SU-DHL-6 (cell line): ENCODE results near the gene TRAPPC5.

Experiments used
- EZH2phosphoT487 ChIP-seq: fragments of 200-600 bp; sonication (generic), shearing (Covaris generic); conservative IDR thresholded peaks from 2 replicates; pipeline ENCODE4 v1.6.1; 2018; ENCODE audit warnings: mild to moderate bottlenecking, antibody characterized with exemption, low read length, moderate library complexity, mixed read lengths
- TF ChIP-seq, protein P1 (sequence below): fragments of 200-600 bp; sonication (generic); IDR thresholded peaks from one replicate; pipeline ENCODE4 v1.5.1; 2017; ENCODE audit warnings: antibody characterized with exemption, mild to moderate bottlenecking, low read length, moderate library complexity; ENCODE audit not compliant: insufficient read depth, poor library complexity, severe bottlenecking

DNA sequence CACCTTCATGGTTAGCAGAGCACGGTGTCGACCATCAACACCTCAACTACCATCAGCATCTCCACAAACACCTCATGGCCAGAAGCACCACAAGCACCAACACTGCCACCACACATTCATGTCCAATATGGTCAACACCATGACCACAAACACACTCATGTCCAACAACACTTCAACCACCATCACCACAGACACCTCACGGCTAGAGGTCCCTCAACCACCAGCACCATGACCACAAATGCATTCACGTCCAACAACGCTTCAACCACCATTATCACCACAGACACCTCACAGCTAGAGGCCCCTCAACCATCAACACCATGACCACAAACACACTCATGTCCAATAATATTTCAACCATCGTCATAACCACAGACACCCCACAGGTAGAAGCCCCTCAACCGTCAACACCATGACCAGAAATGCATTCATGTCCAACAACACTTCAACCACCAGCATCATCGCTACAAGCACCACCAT, 10.2 kb downstream of the TRAPPC5 start:
- TF ChIP-seq, protein P1, sequence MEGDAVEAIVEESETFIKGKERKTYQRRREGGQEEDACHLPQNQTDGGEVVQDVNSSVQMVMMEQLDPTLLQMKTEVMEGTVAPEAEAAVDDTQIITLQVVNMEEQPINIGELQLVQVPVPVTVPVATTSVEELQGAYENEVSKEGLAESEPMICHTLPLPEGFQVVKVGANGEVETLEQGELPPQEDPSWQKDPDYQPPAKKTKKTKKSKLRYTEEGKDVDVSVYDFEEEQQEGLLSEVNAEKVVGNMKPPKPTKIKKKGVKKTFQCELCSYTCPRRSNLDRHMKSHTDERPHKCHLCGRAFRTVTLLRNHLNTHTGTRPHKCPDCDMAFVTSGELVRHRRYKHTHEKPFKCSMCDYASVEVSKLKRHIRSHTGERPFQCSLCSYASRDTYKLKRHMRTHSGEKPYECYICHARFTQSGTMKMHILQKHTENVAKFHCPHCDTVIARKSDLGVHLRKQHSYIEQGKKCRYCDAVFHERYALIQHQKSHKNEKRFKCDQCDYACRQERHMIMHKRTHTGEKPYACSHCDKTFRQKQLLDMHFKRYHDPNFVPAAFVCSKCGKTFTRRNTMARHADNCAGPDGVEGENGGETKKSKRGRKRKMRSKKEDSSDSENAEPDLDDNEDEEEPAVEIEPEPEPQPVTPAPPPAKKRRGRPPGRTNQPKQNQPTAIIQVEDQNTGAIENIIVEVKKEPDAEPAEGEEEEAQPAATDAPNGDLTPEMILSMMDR: no peak
- no peak for TF ChIP-seq EZH2phosphoT487
